H9 (cell line): ENCODE measurements around the gene RABGAP1L. TPM values are rescaled to one million over a fixed set of nuclear protein-coding genes. Genes with fewer than 3 reads are reported as not detected.

Source experiments
- DNase-seq: peaks from one replicate; pipeline ENCODE4 v3.0.0-alpha.2; 2017
- H2AFZ ChIP-seq: one replicate; pipeline ENCODE4 v1.6.1; 2013; ENCODE audit warnings: mild to moderate bottlenecking, low read length, control low read depth, moderate library complexity
- H2AK5ac ChIP-seq: 2 replicates; pipeline ENCODE4 v1.6.1; 2013; ENCODE audit warnings: low read length, control low read depth, mixed read lengths; ENCODE audit not compliant: insufficient read length
- H2BK120ac ChIP-seq: one replicate; pipeline ENCODE4 v1.6.1; 2013; ENCODE audit warnings: low read depth, mild to moderate bottlenecking, low read length, control low read depth, inconsistent platforms; ENCODE audit not compliant: poor library complexity, severe bottlenecking
- H2BK12ac ChIP-seq: 2 replicates; pipeline ENCODE4 v1.6.1; 2013; ENCODE audit warnings: low read length, control low read depth, mixed read lengths, low read depth; ENCODE audit not compliant: insufficient read length
- H2BK15ac ChIP-seq: 2 replicates; pipeline ENCODE4 v1.6.1; 2013; ENCODE audit warnings: low read depth, low read length, control low read depth
- H2BK20ac ChIP-seq: one replicate; pipeline ENCODE4 v1.6.1; 2013; ENCODE audit warnings: low read depth, mild to moderate bottlenecking, low read length, control low read depth, inconsistent platforms; ENCODE audit not compliant: poor library complexity, severe bottlenecking
- H2BK5ac ChIP-seq: 2 replicates; pipeline ENCODE4 v1.6.1; 2013; ENCODE audit warnings: low read length, control low read depth, mixed read lengths; ENCODE audit not compliant: insufficient read length
- H3K14ac ChIP-seq: 2 replicates; pipeline ENCODE4 v1.6.1; 2013; ENCODE audit warnings: low read length, control low read depth; ENCODE audit not compliant: insufficient read depth
- H3K18ac ChIP-seq: 2 replicates; pipeline ENCODE4 v1.6.1; 2013; ENCODE audit warnings: low read depth, mild to moderate bottlenecking, mixed read lengths, low read length, control low read depth; ENCODE audit not compliant: insufficient read length
- H3K23ac ChIP-seq: 2 replicates; pipeline ENCODE4 v1.6.1; 2013; ENCODE audit warnings: low read length, control low read depth, mixed read lengths, low read depth; ENCODE audit not compliant: insufficient read length
- H3K23me2 ChIP-seq: 2 replicates; pipeline ENCODE4 v1.6.1; 2013; ENCODE audit warnings: low read depth, mild to moderate bottlenecking, mixed read lengths, low read length, control low read depth; ENCODE audit not compliant: insufficient read length, poor library complexity, severe bottlenecking
- H3K27ac ChIP-seq: 2 replicates; pipeline ENCODE4 v1.5.1; 2013; ENCODE audit warnings: low read length, control low read depth, mixed read lengths, low read depth; ENCODE audit not compliant: insufficient read length
- H3K27me3 ChIP-seq: 2 replicates; pipeline ENCODE4 v1.6.1; 2013; ENCODE audit warnings: low read length, control low read depth, inconsistent platforms; ENCODE audit not compliant: insufficient read depth
- H3K4ac ChIP-seq: 2 replicates; pipeline ENCODE4 v1.6.1; 2013; ENCODE audit warnings: low read depth, mild to moderate bottlenecking, control low read depth, inconsistent platforms, low read length, moderate library complexity
- H3K4me1 ChIP-seq: 2 replicates; pipeline ENCODE4 v1.6.1; 2013; ENCODE audit warnings: low read length, control low read depth, inconsistent platforms; ENCODE audit not compliant: insufficient read depth
- H3K4me2 ChIP-seq: 2 replicates; pipeline ENCODE4 v1.6.1; 2013; ENCODE audit warnings: low read length, control low read depth, mixed read lengths; ENCODE audit not compliant: insufficient read length, insufficient read depth
- H3K56ac ChIP-seq: 2 replicates; pipeline ENCODE4 v1.6.1; 2013; ENCODE audit warnings: low read depth, mild to moderate bottlenecking, mixed read lengths, low read length, control low read depth; ENCODE audit not compliant: insufficient read length
- H3K79me1 ChIP-seq: 2 replicates; pipeline ENCODE4 v1.6.1; 2013; ENCODE audit warnings: low read depth, mild to moderate bottlenecking, moderate library complexity, low read length, control low read depth, inconsistent platforms; ENCODE audit not compliant: insufficient read depth, poor library complexity, severe bottlenecking
- H3K79me2 ChIP-seq: 2 replicates; pipeline ENCODE4 v1.6.1; 2013; ENCODE audit warnings: low read length, control low read depth, inconsistent platforms; ENCODE audit not compliant: insufficient read depth
- H3K9ac ChIP-seq: 2 replicates; pipeline ENCODE4 v1.6.1; 2013; ENCODE audit warnings: low read length, control low read depth, mixed read lengths; ENCODE audit not compliant: insufficient read length; ENCODE audit errors: extremely low read depth
- H3K9me3 ChIP-seq: one replicate; pipeline ENCODE4 v1.6.1; 2013; ENCODE audit warnings: low read depth, low read length, inconsistent platforms; ENCODE audit not compliant: control insufficient read depth
- H3T11ph ChIP-seq: one replicate; pipeline ENCODE4 v1.6.1; 2013; ENCODE audit warnings: mild to moderate bottlenecking, low read length, control low read depth, inconsistent platforms
- H4K20me1 ChIP-seq: one replicate; pipeline ENCODE4 v1.6.1; 2013; ENCODE audit not compliant: control insufficient read depth, insufficient read length, insufficient read depth
- H4K5ac ChIP-seq: 2 replicates; pipeline ENCODE4 v1.6.1; 2013; ENCODE audit warnings: low read depth, mild to moderate bottlenecking, mixed read lengths, low read length, control low read depth; ENCODE audit not compliant: insufficient read length
- H4K8ac ChIP-seq: replicated peaks from 2 replicates; pipeline ENCODE4 v1.6.1; 2013; ENCODE audit warnings: low read length, control low read depth, mixed read lengths, low read depth; ENCODE audit not compliant: insufficient read length
- H4K91ac ChIP-seq: 2 replicates; pipeline ENCODE4 v1.6.1; 2013; ENCODE audit warnings: low read depth, mild to moderate bottlenecking, moderate library complexity, mixed read lengths, low read length, control low read depth; ENCODE audit not compliant: insufficient read length
- H3K27ac Mint-ChIP-seq, 3 experiments: 2 replicates in 2 of 3; 3 replicates in 1 of 3; pipeline ENCODE4 v1.8.0; 2020 to 2021; ENCODE audit warnings: mixed read lengths in 3 of 3, mild to moderate bottlenecking in 1 of 3, moderate library complexity in 1 of 3
- H3K27me3 Mint-ChIP-seq: 2 replicates; pipeline ENCODE4 v1.8.0; 2021; ENCODE audit warnings: low read depth, mild to moderate bottlenecking, moderate library complexity, mixed read lengths
- H3K36me3 Mint-ChIP-seq, 3 experiments: 2 replicates in 2 of 3; 3 replicates in 1 of 3; pipeline ENCODE4 v1.8.0; 2020 to 2021; ENCODE audit warnings: low read depth in 3 of 3, mixed read lengths in 3 of 3; ENCODE audit not compliant: insufficient read depth in 1 of 3
- H3K4me1 Mint-ChIP-seq, 2 experiments: 2 replicates each; pipeline ENCODE4 v1.8.0; 2020; ENCODE audit warnings: mixed read lengths in 2 of 2
- H3K4me3 Mint-ChIP-seq, 2 experiments: 2 replicates in 1 of 2; 3 replicates in 1 of 2; pipeline ENCODE4 v1.8.0; 2020 to 2021; ENCODE audit warnings: mild to moderate bottlenecking in 2 of 2, mixed read lengths in 2 of 2, moderate library complexity in 1 of 2
- H3K9me3 Mint-ChIP-seq, 2 experiments: 2 replicates in 1 of 2; 3 replicates in 1 of 2; pipeline ENCODE4 v1.8.0; 2020; ENCODE audit warnings: mild to moderate bottlenecking in 2 of 2, mixed read lengths in 2 of 2, moderate library complexity in 1 of 2
- WGBS: extraction: QIAGEN DNeasy Blood & Tissue Kit; methylation state at CpG from one replicate; pipeline ENCODE4 v1.1.7; 2013; ENCODE audit warnings: missing lambda C conversion rate, low lambda C conversion rate, mixed read lengths; ENCODE audit not compliant: insufficient read length; ENCODE audit errors: extremely low coverage; 5-methylcytosine and 5-hydroxymethylcytosine counted together
- total RNA-seq: library from RNA; stranded (reverse); gene quantifications from 2 replicates; pipeline ENCODE4 v1.2.1, GENCODE V29; 2021
- TF ChIP-seq, protein P1 (sequence below): fragments of 200-600 bp; sonication (generic); conservative IDR thresholded peaks from 3 replicates; pipeline ENCODE4 v1.8.0; 2021; ENCODE audit warnings: antibody characterized with exemption, mild to moderate bottlenecking

The RABGAP1L gene
- total RNA-seq, 1 experiment from 2014 or later: 147 TPM

DNA sequence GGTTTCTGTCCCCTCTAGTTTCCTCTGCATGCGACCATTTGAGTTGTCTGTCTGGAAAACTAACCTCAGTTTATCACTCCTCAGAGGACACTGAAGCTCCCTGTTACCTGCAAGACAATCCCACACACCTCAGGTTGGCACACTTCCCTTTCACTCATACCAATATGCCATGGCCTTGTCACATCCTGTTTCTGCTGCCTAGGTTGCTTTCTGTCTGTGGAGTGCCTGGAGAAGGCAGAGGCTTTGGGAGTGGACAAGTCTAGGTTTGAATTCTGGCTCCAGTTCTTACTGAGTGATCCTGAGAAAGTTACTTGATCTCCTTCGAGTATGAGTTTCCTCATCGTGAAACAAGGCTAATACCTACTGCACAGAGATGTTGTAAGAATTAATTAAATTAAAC, 668.9 kb downstream of the RABGAP1L start:
- Mint-ChIP-seq H3K4me3 (no peak overlapping the region), H3K9me3 (no peaks in the 10 kb centered on the region), H3K27me3 (no peaks in the 10 kb centered on the region), H3K4me1 (no peaks in the 10 kb centered on the region), H3K27ac (peak overlapping the region in 1 of 3 experiments; percentile 49; a peak in 1 of 7 replicates), H3K36me3 (no peaks in the 10 kb centered on the region)
- Histone ChIP-seq H4K91ac (no peak overlapping the region), H3K4me1 (no peaks in the 10 kb centered on the region), H3K4ac (no peak overlapping the region), H2BK12ac (no peak overlapping the region), H3K9ac (no peak overlapping the region), H3K79me2 (no peaks in the 10 kb centered on the region), H3K27me3 (no peaks in the 10 kb centered on the region), H3K56ac (no peak overlapping the region), H2AK5ac (no peak overlapping the region), H4K8ac (no peak overlapping the region), H4K5ac (no peak overlapping the region), H2BK5ac (no peak overlapping the region), H2AFZ (no peak overlapping the region), H3K23me2 (no peaks in the 10 kb centered on the region), H3K79me1 (no peaks in the 10 kb centered on the region), H4K20me1 (no peaks in the 10 kb centered on the region), H3T11ph (no peak overlapping the region), H3K18ac (no peak overlapping the region), H3K14ac (no peak overlapping the region), H3K9me3 (no peaks in the 10 kb centered on the region), H2BK120ac (no peak overlapping the region), H2BK15ac (no peak overlapping the region), H3K23ac (no peak overlapping the region), H3K27ac (no peak overlapping the region), H2BK20ac (no peak overlapping the region), H3K4me2 (no peak overlapping the region)
- TF ChIP-seq, protein P1, sequence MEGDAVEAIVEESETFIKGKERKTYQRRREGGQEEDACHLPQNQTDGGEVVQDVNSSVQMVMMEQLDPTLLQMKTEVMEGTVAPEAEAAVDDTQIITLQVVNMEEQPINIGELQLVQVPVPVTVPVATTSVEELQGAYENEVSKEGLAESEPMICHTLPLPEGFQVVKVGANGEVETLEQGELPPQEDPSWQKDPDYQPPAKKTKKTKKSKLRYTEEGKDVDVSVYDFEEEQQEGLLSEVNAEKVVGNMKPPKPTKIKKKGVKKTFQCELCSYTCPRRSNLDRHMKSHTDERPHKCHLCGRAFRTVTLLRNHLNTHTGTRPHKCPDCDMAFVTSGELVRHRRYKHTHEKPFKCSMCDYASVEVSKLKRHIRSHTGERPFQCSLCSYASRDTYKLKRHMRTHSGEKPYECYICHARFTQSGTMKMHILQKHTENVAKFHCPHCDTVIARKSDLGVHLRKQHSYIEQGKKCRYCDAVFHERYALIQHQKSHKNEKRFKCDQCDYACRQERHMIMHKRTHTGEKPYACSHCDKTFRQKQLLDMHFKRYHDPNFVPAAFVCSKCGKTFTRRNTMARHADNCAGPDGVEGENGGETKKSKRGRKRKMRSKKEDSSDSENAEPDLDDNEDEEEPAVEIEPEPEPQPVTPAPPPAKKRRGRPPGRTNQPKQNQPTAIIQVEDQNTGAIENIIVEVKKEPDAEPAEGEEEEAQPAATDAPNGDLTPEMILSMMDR: no peak
- no CpG with 5 or more reads among the region's 3 CpGs for WGBS
- no peak for DNase-seq
